Testis (tissue), 5 donors: Measurements from ENCODE around the gene ADGRD1. TPM values are rescaled to one million over a fixed set of nuclear protein-coding genes. Genes with fewer than 3 reads are reported as not detected.
"Not testable (repeated sequence)": the region's sequence is repeated elsewhere in the genome, so short reads cannot be mapped to it uniquely, and the experiment has no call there.

ENCODE experiments used
- DNase-seq: peaks from one replicate; pipeline ENCODE4 v3.0.0-alpha.2; 2019
- H3K27ac ChIP-seq, 2 donors: fragments of 200-600 bp; sonication (generic); one replicate each; pipeline ENCODE4 v1.5.1; 2019
- H3K27me3 ChIP-seq: fragments of 200-600 bp; sonication (generic); one replicate; pipeline ENCODE4 v1.5.1; 2019
- H3K36me3 ChIP-seq: fragments of 200-600 bp; sonication (generic); one replicate; pipeline ENCODE4 v1.5.1; 2017; ENCODE audit warnings: low read depth; ENCODE audit errors: missing control alignments
- H3K4me1 ChIP-seq: fragments of 200-600 bp; sonication (generic); one replicate; pipeline ENCODE4 v1.5.1; 2019
- H3K4me3 ChIP-seq, 2 donors: fragments of 200-600 bp; sonication (generic); one replicate each; pipeline ENCODE4 v1.5.1; 2017 to 2019
- H3K9me3 ChIP-seq: fragments of 200-600 bp; sonication (generic); one replicate; pipeline ENCODE4 v1.5.1; 2017
- CTCF ChIP-seq, 3 experiments: fragments of 450-650 bp in 2 of 3; fragments of 200-600 bp in 1 of 3; sonication (generic) in 1 of 3; IDR thresholded peaks; one replicate each; pipeline ENCODE4 v1.5.1; 2016 to 2019; ENCODE audit warnings: antibody characterized with exemption in 3 of 3, mild to moderate bottlenecking in 2 of 3, moderate library complexity in 1 of 3
- POLR2A ChIP-seq: fragments of 450-650 bp; IDR thresholded peaks from one replicate; pipeline ENCODE4 v1.6.1; 2017; ENCODE audit warnings: antibody characterized with exemption, mild to moderate bottlenecking, moderate library complexity
- WGBS, 2 donors: methylation state at CpG; one replicate each; pipeline ENCODE4 v1.1.5; 2018; 5-methylcytosine and 5-hydroxymethylcytosine counted together
- intact Hi-C: fragments of 100-400 bp; cut with DNase I; formaldehyde crosslinking; loops from one replicate; pipeline ENCODE4 v1.15.1; 2023; ENCODE audit warnings: low total_unique reads
- long read RNA-seq, 2 donors: transcript quantifications; one replicate each; lab custom pipeline, GENCODE V29; 2026
- polyA plus RNA-seq: library from polyadenylated mRNA; stranded (reverse); fragments of 350-450 nt; fragmentation: Illumina TruSeq; extraction: RNeasy Lipid Tissue Mini Kit (QIAGEN cat#74804); gene quantifications from one replicate; pipeline ENCODE4 v1.2.3, GENCODE V29; 2014; ENCODE audit warnings: low read depth, low replicate concordance; ENCODE audit not compliant: insufficient read depth
- total RNA-seq, 2 donors: library from RNA; depleted of rRNA; stranded (reverse); fragments of >200 nt; gene quantifications; one replicate each; pipeline ENCODE4 v1.2.3, GENCODE V29; 2016

ADGRD1 gene
- total RNA-seq (10 to 100 TPM; 42.8 to 43.2 TPM), polyA plus RNA-seq (27.2 TPM)
- long read RNA-seq, donor 1, partial matches to known transcripts: 0 of 1 reads
- long read RNA-seq, donor 1, other reads (novel, unspliced or antisense): 0 of 1 reads
- long read RNA-seq, donor 2: 0 reads

GRCh38 chr12:130953771-130954543, at the start of gene ADGRD1:
TSS of gene ADGRD1 (plus strand) at chr12:130953907. CDS start at chr12:130954466, 559 bp downstream.
- Histone ChIP-seq H3K36me3 (no peaks in the 10 kb centered on the region), H3K4me1 (peaks cover 11% of the 10 kb centered on the region), H3K9me3 (no peaks in the 10 kb centered on the region), H3K4me3 (peak within 1 kb of the TSS; percentile 20 to 32), H3K27me3 (no peaks in the 10 kb centered on the region), H3K27ac (peak within 1 kb of the TSS; percentile 0 to 54)
- DNase-seq: peak; percentile 76
- intact Hi-C loops: no loop called here
- 4 to 14% methylated on average over 24 of the region's 24 CpGs for WGBS, 2 donors
- TF ChIP-seq POLR2A (no peak), CTCF (IDR thresholded peaks at IDR 0.05) (no peak)

- no peak overlapping the region for H3K4me3 ChIP-seq
- H3K9me3 ChIP-seq: no peaks in the 10 kb centered on the region
- no peaks in the 10 kb centered on the region for H3K36me3 ChIP-seq
- H3K4me1 ChIP-seq: no peaks in the 10 kb centered on the region
- TF ChIP-seq CTCF (IDR thresholded peaks at IDR 0.05): no peak
- TF ChIP-seq POLR2A: no peak
- no peak for DNase-seq
- H3K27ac ChIP-seq: no peak overlapping the region
- H3K27me3 ChIP-seq: no peaks in the 10 kb centered on the region
- intact Hi-C loops: no loop called here
- 88 to 97% methylated on average over 2 of the region's 2 CpGs for WGBS, 2 donors
Measured at GRCh38 chr12:130904064-130904463, 49.6 kb upstream of the ADGRD1 start.

GRCh38 chr12:130904936-130905455, 48.7 kb upstream of the ADGRD1 start:
- H3K4me1 ChIP-seq, H3K27me3 ChIP-seq, H3K4me3 ChIP-seq, H3K36me3 ChIP-seq, DNase-seq, H3K9me3 ChIP-seq, intact Hi-C loops: not testable (repeated sequence)
- peak overlapping the region in 1 of 2 donors; percentile 81 for H3K27ac ChIP-seq
- WGBS, 2 donors: 77 to 97% methylated on average over 10 to 18 of the region's 31 CpGs

- intact Hi-C loops: no loop called here
- Histone ChIP-seq H3K4me3 (no peak overlapping the region), H3K36me3 (no peaks in the 10 kb centered on the region), H3K27me3 (no peaks in the 10 kb centered on the region), H3K27ac (no peak overlapping the region), H3K9me3 (no peaks in the 10 kb centered on the region), H3K4me1 (no peaks in the 10 kb centered on the region)
- DNase-seq: no peak
- 65 to 70% methylated on average over 4 of the region's 4 CpGs for WGBS, 2 donors
- TF ChIP-seq POLR2A (no peak), CTCF (IDR thresholded peaks at IDR 0.05) (no peak)
Measured at GRCh38 chr12:130909111-130909510, 44.6 kb upstream of the ADGRD1 start.

- DNase-seq: no peak
- WGBS, 2 donors: 21 to 92% methylated on average over 1 of the region's 1 CpG
- TF ChIP-seq CTCF (IDR thresholded peaks at IDR 0.05): no peak
- no peak for TF ChIP-seq POLR2A
- Histone ChIP-seq H3K9me3 (no peaks in the 10 kb centered on the region), H3K4me1 (no peaks in the 10 kb centered on the region), H3K4me3 (no peak overlapping the region), H3K27ac (no peak overlapping the region), H3K36me3 (no peaks in the 10 kb centered on the region), H3K27me3 (no peaks in the 10 kb centered on the region)
- intact Hi-C loops: loop anchor here (10.0 kb wide), 1 partner anchor 204 kb away; no protein-coding TSS in a partner anchor
Measured at GRCh38 chr12:130911193-130911592, 42.5 kb upstream of the ADGRD1 start.
